ENCODE data around the gene TRDMT1.

TRDMT1 gene, protein sequence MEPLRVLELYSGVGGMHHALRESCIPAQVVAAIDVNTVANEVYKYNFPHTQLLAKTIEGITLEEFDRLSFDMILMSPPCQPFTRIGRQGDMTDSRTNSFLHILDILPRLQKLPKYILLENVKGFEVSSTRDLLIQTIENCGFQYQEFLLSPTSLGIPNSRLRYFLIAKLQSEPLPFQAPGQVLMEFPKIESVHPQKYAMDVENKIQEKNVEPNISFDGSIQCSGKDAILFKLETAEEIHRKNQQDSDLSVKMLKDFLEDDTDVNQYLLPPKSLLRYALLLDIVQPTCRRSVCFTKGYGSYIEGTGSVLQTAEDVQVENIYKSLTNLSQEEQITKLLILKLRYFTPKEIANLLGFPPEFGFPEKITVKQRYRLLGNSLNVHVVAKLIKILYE

DNA sequence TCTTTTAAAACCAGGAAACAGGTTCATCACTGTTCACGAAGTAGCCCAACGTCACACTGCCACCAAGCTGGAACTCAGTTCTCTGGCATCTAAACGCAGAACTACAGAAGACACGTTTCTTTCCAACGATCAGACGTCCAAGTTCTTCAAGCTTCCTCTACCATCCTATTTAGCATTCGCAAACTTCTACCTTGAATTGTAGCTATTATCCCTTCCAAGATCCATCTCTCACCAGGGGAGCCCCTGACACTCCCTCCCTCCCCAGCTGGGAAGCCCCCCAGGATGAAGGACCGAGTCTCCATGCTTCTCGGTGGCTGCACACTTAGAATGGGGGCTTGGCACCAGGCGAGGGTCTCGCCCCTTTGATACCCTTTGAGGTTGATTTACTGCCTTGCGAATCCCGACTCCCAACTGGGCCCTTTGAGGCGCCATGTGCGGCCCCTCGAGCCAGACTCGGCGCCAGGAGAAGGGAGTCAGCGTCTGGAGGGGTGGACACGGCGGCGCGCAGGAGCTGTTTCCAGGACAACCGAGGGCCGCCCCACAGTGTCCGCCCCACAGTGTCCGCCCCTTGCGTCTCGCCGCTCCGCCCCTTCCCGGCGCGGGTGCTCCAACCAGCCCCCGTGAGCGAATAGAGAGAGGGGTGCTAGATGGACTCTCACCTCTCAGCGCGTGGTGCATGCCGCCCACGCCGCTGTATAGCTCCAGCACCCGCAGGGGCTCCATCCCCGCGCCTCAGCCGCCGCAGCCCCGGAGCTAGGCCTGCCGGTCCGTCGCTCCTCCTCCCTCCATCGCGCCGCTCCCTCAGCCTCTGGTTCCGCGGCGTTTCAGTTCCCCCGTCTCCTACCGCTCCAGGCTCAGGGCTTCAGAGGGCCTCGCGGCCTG is at the start of gene TRDMT1:
TSS of gene TRDMT1 (minus strand) at position 761 of the 882 bp plus-strand sequence. CDS start at position 723, 38 bp downstream.
- DNase-seq (ENCODE audit: low read depth in 1 of 2, low spot score in 1 of 2), result peak; percentile 70 to 73

GRCh38 chr10:17250736-17251135 is 49.3 kb upstream of the TRDMT1 start:
- no peak for DNase-seq (ENCODE audit: low read depth in 1 of 2, low spot score in 1 of 2)

- DNase-seq (ENCODE audit: low read depth in 1 of 2, low spot score in 1 of 2), result no peak
Observed at GRCh38 chr10:17249820-17250219, 48.3 kb upstream of the TRDMT1 start.

GRCh38 chr10:17248964-17249363 is 47.5 kb upstream of the TRDMT1 start:
- DNase-seq (ENCODE audit: low read depth in 1 of 2, low spot score in 1 of 2), result no peak

GRCh38 chr10:17247210-17247609 is 45.7 kb upstream of the TRDMT1 start:
- no peak for DNase-seq (ENCODE audit: low read depth in 1 of 2, low spot score in 1 of 2)

DNA sequence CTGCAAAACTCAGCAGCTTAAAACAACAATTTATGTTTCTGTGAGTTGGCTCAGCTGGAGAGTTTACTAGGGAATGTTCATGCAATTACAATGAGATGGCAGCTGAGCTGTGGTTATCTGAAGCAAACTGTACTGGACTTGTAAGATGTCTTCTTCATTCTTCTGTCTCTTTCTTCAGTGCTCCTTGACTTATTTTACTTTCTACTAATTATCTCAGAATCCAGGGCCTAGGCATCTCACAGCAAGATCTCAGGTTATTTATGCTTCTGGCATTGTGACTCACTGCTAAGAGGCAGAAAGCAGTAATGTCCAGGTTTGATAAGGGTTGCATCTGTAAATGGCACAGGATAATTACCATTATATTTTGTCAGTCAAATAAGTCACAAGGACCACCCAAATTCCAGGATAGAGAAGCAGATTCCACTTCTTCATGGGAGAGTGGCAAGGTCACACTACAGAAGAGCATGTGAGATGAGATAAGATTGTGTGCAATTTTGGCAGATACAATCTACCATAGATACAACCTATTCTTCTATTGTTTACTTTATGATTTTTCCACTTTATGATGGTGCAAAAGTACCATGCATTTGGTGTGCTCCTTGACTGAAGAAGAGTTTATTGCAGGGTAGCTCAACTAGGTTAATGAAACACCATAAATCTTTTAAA is 43.4 kb upstream of the TRDMT1 start:
- no peak for DNase-seq (ENCODE audit: low read depth in 1 of 2, low spot score in 1 of 2)

DNA sequence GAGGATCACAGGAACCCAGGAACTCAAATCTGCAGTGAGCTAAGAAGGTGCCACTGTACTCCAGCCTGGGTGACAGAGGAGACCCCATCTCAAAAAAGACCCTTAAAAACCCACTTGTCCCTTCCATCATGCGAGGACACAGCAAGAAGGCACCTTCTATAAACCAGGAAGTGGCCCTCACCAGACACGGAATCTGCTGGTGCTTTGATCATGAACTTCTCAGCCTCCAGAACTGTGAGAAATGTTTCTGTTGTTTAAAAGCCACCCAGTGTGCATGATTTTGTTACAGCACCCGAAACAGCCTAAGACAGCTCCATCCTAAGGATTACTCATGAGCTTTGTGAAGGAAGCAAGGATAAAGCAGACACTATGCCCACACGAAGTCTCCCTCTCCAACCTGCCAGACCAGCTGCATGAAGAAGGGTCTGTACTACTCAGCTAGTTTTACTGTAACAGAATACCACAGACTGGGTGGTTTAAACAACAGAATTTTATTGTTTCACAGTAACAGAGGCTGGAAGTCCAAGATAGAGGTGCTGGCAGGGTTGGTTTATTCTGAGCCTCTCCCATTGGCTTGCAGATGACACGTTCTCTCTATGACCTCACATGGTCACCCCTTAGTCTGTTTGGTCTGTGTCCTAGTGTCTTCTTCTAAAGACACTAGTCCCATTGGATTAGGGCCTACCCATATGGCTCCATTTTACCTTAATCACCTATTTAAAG is 40.3 kb upstream of the TRDMT1 start:
- DNase-seq (ENCODE audit: low read depth in 1 of 2, low spot score in 1 of 2), result no peak

DNA sequence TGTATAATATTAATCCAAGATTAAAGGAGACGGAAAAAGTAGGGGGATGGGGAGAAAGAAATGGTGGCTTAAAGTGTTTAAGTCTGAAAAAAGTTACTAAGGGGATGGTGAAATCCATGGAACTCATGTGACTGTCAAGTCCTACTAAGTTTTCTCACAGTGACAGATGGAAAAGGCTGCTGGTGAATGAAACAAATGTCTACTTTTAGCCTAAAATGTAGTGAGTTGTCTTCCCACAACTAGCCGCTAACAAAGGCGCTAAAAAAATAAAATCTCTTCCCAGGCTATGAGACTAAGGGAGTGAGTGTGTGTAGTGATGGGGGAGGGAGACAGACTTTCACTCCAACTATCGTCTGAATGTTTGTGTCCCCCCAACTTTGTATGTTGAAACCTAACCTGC is 39.1 kb upstream of the TRDMT1 start:
- no peak for DNase-seq (ENCODE audit: low read depth in 1 of 2, low spot score in 1 of 2)

- DNase-seq (ENCODE audit: low read depth in 1 of 2, low spot score in 1 of 2), result no peak
Observed at GRCh38 chr10:17240096-17240495, 38.6 kb upstream of the TRDMT1 start.

DNA sequence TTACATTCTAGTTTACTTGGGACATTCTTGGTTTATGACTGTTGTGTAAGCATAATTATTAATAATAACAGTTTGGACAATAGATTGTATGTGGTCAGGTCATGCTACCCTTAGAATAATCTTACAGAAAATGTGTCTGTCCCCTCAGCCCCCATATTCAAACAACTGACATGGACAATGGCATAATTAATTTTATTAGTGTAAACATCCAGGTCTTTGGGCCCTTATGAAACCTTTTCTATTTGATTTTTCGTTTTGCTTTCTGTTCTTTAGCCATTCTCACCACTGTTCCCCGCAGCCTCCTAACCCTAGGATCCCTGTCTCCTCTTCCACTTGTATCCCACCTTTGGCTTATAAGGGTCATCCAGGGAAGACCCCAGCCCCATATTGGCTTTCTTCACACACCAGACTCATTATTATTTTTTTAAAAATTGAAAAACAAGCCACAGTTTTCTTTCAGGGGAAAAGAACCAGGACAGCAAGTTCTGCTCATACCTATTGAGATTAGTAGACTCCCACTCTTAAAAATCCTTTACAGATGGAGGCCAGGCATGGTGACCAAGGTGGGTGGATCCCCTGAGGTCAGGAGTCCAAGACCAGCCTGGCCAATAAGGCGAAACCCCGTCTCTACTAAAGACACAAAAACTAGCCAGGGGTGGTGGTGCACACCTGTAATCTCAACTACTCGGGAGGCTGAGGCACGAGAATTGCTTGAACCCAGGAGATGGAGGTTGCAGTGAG is 38.0 kb upstream of the TRDMT1 start:
- no peak for DNase-seq (ENCODE audit: low read depth in 1 of 2, low spot score in 1 of 2)

- DNase-seq (ENCODE audit: low read depth in 1 of 2, low spot score in 1 of 2), result no peak
Observed at GRCh38 chr10:17238445-17239291, 37.2 kb upstream of the TRDMT1 start.

DNA sequence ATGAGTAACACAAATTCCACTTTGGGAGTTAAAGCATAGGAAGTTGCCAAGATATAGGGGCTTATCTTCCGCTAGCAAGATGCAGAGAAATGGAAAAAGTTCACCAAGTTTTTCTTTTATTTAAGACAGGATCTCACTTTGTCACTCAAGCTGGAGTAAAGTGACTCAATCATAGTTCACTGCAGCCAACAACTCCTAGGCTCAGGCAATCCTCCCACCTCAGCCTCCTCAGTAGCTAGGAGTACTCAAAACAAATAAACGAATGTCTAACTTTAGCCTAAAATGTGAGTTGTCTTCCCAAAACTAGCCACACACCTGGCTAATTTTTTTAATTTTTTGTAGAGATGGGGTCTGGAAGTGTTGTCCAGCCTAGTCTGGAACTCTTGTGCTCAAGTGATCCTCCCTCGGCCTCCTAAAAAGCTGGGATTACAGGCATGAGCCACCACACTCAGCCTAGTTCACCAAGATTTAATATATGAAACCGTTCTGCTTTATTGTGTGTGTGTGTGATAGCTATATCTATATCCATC is 36.5 kb upstream of the TRDMT1 start:
- no peak for DNase-seq (ENCODE audit: low read depth in 1 of 2, low spot score in 1 of 2)

- no peak for DNase-seq (ENCODE audit: low read depth in 1 of 2, low spot score in 1 of 2)
Observed at GRCh38 chr10:17237149-17237527, 35.7 kb upstream of the TRDMT1 start.

DNA sequence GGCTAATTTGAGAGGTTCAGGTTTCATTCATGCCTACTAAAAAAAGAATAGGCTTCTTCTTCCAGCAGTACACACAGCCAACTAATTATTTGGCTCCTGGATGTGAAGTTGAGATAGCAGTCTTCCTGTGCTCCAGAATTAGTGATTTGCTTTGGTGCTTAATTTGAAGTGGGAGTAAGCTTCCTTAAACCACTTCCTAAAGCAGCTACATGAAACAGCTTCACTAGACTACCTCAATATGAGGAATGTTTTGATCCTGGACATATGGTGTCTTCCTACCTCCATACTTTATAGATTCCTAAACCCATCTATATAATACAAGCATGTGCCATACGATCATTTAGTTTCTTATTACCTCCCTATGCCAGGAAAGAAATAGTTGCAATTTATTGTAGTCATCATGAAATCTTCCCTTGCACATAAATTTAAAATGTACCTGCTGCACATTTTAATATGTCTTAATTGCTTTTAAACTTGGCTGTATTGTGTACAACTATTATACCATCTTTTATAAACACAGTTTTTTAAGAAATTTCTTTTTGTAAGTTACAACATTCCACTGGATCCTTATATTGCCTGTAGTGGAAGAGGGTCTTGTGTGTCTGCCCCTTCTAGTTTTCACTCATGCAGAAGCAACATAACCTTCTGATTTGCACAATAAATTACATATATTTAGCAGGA is 35.1 kb upstream of the TRDMT1 start:
- DNase-seq (ENCODE audit: low read depth in 1 of 2, low spot score in 1 of 2), result no peak

GRCh38 chr10:17235136-17235535 is 33.7 kb upstream of the TRDMT1 start:
- DNase-seq (ENCODE audit: low read depth in 1 of 2, low spot score in 1 of 2), result no peak

- DNase-seq (ENCODE audit: low read depth in 1 of 2, low spot score in 1 of 2), result no peak
Observed at GRCh38 chr10:17234431-17234945, 33.0 kb upstream of the TRDMT1 start.

GRCh38 chr10:17233286-17233991 is 32.0 kb upstream of the TRDMT1 start:
- DNase-seq (ENCODE audit: low read depth in 1 of 2, low spot score in 1 of 2), result no peak

Measured in activated CD4-positive, alpha-beta T cell treated with anti-CD3 and anti-CD28 coated beads, Interleukin-2, amount 50 U/mL, for 24 hours (primary cell).